NCI-H2196 (cell line): ENCODE measurements around the gene GSTM1.
A peak's percentile ranks its signal among the peaks of the same experiment; 100 is the strongest.

ENCODE experiments used
- DNase-seq: peaks from one replicate; lab custom pipeline; 2025; ENCODE audit not compliant: unreplicated experiment; lab: John Stamatoyannopoulos, UW

The GSTM1 gene

DNA sequence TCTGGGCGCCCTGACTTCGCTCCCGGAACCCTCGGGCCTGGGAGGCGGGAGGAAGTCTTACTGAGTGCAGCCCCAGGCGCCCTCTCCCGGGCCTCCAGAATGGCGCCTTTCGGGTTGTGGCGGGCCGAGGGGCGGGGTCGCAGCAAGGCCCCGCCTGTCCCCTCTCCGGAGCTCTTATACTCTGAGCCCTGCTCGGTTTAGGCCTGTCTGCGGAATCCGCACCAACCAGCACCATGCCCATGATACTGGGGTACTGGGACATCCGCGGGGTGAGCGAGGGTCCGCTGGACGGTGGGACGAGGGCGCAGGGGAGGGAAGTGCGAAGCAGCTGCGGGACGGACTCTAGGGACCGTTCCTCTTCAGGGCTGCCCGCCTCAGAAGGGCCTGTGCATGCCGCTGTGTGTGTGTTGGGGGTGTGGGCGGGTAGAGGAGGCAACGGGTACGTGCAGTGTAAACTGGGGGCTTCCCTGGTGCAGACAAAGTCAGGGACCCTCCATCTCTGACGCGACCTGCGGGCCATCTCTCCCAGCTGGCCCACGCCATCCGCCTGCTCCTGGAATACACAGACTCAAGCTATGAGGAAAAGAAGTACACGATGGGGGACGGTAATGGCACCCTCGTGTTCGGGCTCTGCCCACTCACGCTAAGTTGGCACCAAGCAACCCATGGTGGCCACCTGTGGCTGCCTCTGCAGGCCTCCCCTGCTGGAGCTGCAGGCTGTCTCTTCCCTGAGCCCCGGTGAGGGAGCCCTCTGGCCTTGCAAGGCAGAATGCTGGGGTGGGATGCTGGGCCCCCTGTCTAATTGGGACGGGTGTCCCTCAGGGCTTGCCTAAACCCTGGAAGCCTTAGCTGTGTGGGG is at the start of gene GSTM1:
Gene GSTM1, plus strand, starts transcription at position 177 of the 859 bp plus-strand sequence. Its CDS starts 57 bp downstream, at position 234.
- no peak for DNase-seq

DNA sequence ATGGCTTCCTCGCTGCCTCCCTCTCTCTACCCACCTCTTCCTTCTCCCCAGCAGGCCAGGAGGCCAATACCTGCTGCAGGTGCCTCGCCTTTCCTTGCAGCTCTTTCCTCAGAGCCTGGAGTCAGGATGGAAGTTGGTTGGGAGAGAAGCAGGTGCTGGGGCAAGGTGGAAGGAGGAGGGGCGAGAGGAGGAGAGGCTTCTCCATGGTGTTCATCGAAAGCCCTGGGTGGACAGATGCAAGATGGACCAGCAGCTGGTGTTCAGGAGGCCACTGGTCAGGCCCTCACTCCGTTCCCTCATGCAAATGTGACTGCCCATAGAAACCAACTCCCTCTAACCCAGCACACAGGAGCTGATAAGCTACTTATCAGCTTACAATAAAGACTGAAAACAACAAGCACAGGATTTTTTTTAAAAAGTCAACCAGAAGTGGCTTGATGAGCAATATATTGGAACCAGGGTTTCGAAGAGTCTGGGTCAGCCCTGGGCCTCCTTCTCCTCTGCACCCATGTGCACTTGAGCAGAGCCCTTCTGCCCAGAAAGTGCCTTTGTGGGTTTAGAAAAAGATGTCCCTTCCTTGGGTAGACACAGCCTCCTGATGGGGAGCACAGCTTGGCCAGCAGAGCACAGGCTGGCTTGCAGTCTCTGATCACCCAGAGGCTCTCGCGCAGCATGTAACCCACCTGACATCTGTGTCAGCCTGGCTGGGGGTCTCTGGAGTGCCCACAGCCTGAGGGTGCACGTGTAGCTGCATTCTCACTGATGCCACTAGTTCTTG is 48.4 kb upstream of the GSTM1 start:
- DNase-seq: no peak

DNA sequence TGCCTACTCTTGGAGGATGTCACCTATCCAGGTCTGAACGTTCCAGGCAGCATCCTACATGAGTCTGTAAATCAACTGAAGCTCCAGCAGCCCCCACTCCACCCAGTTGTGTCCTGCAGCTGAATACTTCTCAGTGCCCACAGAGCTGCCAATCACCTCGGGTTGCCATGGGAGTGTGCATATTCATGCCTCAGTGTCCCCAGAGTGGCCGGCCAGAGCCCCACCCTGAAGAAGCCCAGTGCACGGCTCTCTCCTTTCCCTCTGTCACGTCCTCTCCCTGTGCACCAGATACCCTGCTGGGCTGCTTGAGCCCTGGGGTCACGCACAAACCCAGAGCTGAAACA is 47.8 kb upstream of the GSTM1 start:
- DNase-seq: no peak

DNA sequence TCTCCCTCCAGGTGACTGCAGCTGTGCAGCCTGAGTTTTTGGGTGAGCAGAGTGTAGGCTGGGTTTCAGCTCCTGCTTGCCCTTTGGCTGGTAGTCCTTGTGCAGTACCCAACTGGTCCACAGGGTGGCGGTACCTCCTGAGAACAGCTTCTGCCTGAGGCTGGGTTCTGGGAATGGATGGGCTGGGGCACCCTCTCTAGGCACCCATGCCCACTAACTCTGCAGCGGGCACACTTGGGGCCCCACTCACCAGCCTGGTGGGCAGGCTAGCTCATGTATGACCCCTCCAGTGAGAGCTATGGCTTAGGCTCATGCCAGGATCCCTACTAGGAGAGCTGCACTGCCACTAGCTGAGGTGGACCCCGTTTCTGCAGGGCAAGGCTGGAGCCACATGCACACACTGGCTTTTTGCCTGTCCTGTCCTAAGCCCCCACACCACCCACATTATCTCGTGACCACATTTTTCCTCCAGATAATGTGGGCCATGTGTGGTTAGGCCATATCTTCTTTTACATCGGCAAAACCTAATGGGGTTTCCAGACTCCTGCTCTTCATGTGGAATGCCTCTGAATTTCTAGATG is 47.2 kb upstream of the GSTM1 start:
- peak; percentile 80 for DNase-seq

DNA sequence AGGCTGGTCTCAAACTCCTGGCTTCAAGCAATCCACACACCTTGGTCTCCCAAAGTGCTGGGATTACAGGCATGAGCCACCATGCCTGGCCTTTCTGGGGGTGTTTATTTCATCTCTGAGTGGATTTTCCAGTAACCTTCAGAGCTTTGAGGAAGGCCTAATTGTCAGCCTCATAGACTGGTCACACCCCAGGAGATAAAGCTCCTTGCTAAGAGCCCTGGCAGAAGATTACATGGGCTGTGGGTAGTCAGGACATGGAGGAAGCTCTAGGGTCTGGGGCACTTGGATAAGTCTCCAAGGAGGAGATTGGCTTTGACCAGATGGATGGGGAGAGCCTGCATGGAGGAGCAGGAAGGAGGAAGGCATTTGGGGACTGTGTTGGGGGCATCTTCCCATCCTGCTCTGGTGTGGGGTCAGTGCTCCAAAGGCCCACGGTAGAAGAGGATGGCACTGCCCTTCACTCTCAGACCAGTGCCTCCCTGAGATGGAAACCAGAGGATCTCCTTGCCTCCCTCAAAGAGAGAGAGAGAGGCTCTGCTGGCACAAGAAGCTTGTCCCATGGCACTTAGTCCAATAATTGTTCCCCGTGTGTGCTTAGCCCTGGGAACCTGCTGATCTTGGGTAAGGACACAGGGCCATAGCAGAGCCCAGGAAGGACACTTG is 46.4 kb upstream of the GSTM1 start:
- DNase-seq: no peak

DNA sequence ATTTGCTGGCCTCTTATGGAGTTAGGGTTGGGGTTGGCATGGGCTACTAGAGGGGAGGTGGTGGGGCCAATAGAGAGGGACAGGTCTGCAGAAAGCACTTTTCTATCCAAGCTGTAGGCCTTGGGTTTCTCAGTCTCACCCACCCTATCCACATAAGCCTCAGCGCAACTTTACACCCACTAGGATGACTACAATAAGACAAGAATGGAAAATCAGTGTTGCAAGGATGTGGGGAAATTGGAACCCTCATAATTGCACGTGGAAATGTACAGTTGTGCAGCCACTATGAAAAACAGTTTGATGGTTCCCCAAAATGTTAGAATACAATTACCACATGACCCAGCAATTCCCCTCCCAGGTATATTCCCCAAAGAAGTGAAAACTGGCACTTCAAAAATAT is 45.8 kb upstream of the GSTM1 start:
- no peak for DNase-seq

DNA sequence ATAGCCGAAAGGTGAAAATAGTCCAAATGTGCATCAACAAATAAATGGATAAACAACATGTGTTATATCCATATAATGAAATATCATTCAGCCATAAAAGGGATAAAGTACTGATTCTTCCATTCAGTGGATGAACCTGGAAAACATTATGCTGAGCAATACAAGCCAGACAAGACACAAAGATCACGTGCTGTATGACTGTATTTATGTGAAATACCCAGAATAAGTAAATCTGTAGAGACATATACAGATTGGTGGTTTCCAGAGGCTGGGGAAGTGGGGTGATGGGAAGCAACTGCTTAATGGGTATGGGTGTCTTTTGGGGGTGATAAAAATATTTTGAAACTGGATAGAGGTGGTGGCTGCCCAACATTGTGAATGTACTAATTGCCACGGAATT is 45.0 kb upstream of the GSTM1 start:
- no peak for DNase-seq

DNA sequence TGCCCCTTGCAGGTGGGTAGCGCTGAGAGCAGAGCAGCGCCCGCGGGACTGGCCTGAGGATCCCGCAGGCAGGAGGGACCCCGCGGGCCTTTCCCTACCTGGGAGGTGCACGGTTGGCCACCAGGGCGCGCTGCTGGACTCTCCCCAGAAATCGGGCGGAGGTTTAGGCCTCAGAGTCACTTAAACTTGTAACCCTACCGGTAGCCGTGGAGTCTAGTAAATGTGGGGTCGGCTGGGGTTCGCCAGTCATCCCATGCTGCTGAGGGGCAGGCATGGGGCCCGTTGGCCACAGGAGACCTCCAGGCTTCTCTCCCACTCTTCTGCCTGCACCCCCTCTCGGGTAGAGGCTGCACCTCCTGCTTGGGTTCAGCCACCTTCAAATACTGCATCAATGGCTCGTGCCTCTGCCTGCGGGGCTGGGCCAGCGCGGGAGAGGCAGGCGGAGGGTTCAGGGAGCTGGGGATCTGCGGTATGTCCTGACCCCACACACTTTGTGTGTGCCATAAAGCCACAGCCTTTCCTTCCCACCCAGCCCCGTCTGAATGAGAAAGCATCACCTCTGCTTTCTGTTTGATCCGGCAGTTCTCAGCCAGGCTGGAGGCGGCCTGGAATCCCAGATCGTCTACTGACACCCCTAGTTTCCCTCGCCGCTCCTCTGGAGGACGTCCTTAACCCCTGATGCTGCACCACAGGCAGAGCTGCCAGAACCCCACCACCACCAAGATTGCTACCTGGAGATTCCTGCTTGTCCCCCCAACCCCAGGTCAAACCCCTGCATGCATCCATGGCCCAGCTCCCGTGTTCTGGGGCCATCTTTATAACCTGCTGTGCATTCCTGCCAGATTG is 44.0 kb upstream of the GSTM1 start:
- DNase-seq: no peak

DNA sequence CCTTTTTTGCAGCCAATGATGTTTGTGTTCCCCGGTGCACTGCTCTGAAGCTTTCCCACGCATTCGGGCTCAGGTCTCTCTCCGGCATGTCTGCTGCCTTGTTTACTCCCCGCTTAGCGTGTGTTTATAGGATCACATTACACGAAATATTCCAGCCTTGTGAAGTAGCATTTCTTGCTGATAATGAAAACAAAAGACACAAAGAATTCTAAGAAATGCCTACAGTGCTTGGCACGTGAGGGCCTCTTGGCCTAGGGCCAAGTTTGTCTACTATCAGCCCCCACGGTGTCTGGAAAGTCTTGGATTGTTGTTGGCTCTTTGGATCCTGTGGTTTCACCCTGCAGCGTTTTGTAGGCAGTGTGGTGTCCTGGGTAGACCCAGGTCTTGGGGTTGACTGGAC is 42.9 kb upstream of the GSTM1 start:
- peak; percentile 13 for DNase-seq

DNA sequence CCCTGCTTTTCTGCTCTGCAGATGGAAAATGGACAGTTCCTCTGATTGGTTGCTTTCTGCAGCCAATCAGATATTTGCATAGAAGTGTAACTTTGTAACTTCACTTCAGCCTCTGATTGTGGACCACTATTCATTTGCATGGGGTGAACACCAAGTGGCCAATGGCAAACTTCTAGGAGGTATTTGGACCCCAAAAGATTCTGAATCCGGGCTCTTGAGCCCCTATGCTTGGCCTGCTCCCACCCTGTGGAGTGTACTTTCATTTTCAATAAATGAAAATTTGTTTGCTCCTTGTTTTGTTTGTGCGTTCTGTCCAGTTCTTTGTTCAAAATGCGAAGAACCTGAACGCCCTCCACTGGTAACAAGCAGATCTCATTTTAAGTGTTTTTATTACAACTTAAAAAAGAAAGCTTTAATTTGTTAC is 38.1 kb upstream of the GSTM1 start:
- DNase-seq: peak; percentile 51

DNA sequence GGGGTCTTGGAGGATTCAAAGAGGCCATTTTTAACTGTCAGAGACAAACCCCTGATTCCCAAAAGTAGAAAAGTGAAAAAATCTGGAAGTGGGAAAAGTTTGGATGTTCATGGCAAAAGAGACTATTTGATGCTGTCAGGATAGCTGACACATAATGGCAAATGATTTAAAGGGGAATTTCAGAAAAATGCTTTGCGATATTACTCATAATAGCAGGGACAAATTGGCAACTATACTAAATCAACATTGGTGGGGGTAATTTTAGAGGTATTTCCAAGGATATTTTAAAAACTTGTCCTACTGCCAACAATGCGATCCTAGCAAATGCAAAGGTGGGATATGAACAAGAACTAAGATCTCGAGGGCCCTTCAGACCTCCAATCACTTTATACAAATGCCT is 37.0 kb upstream of the GSTM1 start:
- DNase-seq: no peak

DNA sequence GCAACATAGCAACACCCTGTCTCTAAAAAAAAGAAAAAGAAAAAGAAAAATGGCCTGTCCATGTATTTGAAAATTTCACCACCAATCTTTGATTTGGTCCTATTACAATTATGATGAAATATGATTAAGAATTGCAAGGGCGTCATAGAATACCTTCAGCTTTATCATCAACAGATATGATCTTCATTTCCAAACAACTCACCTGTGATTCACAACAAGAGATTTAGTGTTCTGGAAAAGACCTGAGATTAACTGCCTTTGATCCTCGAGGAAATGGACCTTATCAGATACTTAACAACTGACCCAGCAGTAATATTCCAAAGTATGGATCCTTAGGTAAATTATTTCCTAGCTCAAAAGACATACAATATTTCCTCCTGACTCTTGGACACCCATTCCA is 35.2 kb upstream of the GSTM1 start:
- no peak for DNase-seq

DNA sequence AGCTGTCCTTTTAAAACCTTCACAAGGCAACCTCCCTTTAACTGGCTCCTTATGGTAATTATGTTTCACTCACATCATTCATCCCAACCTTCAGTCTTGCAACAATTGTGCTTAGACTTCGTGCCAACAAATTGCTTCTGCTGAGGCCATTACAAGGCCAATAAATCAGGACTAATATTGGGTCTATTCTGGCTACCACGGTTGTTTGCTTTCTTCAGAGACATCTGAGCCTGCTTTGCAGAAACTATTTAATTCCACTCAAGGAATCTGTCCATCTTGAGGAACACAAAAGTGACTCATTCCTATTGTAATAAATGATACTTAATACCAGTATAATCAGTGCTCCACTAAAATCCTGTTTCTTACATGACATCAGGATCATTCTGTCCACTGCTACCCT is 34.3 kb upstream of the GSTM1 start:
- no peak for DNase-seq

DNA sequence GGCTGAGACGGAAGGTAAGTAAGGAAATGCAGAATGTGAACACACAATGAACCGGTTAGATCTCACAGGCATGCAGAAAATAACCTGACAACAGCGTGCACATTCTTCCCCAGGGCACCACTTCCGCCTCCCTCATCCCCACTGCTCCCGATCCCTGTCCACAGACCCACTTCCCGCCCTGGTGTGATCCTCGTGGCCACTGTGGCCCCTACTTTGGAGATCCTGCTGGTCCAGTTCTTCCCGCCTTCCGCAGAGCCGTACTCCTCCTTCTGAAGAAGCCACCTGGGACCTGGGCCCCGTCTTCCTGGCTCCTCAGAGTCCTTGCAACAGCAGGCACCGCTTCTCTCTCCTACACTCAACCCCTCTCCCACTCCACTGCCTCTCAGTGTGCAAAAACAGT is 33.1 kb upstream of the GSTM1 start:
- no peak for DNase-seq

DNA sequence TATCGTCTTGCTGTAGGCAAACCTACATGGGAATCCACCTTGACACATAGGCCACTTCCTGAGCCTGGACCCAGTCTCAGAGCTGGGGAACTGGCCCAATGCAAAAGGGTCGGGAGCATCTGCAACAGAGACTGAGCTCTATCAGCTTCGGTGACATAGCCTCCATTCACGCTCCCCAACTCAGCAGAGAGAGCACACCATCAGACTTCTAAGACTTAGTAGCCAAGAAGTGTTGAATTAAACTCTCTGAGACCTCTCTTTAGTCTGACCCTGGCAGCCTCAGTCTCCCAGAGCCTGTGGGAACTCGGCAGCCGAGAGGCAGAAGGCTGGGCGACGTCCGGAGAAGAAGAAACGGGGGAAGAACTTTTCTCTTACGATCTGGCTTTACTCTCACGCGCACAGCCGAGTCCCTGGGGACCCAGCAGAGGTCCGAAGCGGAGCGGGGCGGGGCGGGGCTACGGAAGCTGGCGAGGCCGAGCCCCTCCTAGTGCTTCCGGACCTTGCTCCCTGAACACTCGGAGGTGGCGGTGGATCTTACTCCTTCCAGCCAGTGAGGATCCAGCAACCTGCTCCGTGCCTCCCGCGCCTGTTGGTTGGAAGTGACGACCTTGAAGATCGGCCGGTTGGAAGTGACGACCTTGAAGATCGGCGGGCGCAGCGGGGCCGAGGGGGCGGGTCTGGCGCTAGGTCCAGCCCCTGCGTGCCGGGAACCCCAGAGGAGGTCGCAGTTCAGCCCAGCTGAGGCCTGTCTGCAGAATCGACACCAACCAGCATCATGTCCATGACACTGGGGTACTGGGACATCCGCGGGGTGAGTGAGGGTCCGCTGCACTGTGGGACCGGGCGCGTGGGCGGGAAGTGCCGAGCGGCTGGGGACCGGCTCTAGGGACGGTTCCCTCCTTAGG is 31.8 kb upstream of the GSTM1 start, which contains the start of gene GSTM4:
Gene GSTM4, plus strand, starts transcription at position 485 of the 905 bp plus-strand sequence. Its CDS starts 291 bp downstream, at position 776.
- DNase-seq: peak; percentile 60

DNA sequence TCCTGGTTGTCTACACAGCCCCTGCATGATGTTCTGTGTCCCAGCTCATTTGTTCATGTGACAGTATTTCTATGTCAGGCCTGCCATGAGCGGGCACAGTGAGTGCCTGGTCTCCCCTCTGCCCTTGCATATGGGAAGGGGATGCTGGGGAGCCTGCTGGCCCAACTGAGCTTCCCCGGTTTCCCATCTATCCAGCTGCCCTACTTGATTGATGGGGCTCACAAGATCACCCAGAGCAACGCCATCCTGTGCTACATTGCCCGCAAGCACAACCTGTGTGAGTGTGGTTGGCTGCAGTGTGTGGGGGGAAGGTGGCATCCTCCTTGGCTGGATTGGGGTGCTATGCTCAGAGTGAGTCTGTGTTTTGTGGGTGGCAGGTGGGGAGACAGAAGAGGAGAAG is 30.2 kb upstream of the GSTM1 start:
- DNase-seq: no peak

DNA sequence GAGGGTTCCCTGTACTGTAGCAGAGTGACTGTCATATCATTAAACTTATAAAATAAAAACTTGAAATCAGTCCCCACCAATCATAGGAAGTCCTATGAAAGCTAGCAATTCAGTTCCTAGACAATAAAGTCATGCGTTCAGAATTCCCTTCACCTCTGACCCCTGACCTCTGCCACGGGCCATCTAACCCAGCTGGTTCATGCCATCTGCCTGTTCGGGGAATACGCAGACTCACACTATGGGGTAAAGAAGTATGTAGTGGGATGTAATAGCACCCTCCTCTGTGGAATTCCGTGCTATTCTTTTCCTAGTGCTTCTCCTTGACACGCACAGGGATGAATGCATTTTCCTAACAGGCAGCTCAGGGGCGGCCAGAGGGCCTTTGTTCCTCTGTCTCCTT is 29.6 kb upstream of the GSTM1 start:
- no peak for DNase-seq

DNA sequence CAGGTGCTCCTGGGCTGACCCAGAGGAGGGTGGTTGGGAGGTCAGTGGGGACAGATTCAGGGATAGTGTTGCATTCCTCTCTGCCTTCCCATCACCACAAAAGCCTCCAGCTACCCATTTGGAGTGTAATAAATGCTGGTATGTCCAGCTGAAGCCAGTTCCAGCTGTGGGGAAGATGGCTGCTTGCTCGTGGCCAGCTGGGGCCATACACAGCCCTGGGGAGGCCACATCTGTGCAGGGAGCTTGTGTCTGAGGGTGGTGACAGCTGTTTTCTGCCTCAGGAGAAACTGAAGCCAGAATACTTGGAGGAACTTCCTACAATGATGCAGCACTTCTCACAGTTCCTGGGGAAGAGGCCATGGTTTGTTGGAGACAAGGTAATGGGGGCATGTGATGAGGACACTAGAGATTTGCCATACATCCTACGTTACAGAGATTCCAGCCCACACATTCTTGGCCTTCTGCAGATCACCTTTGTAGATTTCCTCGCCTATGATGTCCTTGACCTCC is 29.0 kb upstream of the GSTM1 start:
- DNase-seq: no peak

DNA sequence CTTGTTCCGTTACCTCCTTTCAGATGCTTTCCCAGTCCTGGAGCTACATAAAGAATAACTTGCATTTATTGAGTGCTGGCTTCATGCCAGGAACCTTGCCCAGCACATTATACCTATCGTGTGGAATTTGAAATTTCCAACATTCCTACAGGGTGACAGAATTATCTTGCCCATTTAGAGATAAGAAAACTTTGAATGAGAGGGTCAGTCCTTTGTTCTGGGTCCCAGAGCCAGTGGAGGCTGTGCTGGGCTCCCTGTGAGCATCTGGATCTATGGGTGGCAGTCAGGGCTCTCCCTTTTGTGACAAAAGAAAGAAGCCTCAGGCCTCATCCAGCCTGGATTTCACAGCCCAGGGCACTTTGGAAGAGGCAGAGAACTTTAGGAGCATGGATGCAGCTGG is 28.5 kb upstream of the GSTM1 start:
- DNase-seq: no peak
